SH-SY5Y (cell line): ENCODE results near the gene IGFBP1.

Source experiments
- GATA2 ChIP-seq: IDR thresholded peaks from 2 replicates; pipeline ENCODE4 v1.6.1; 2011; ENCODE audit warnings: mild to moderate bottlenecking, low read depth, low read length
- GATA3 ChIP-seq: IDR thresholded peaks from 2 replicates; pipeline ENCODE4 v1.6.1; 2011; ENCODE audit warnings: low read depth, mild to moderate bottlenecking, low read length, moderate library complexity

DNA sequence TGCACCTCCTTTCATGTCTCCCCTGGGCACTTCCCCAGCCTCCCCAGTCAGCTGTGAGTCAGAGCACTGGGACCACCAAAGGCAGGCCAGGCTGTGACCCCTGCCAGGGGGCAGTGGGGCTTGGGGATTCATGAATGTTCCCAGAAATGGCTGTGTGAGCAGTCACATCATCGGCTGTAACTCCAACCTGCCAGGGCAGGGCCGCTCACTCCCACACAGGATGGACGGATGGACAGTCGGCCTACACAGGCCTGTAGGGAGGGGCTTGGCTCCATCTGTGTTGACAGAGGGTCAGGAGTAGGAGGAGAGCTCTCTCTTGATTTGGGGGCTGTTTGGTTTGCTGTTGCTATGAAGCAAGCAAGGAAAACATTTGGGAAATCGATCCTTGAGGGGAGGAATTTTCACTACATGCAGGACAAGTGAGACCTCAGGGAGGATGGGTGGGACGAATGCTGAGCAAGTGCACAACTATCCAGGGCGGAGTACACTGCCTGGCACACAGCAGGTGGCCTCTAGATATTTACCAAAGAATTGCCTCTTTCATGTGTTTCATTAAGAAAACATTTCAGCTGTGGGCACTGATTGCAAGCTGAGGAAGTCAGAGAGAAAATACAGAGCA, 2.9 kb upstream of the IGFBP1 start:
- no peak for TF ChIP-seq GATA3
- no peak for TF ChIP-seq GATA2
